Kasumi-1 (cell line): Measurements from ENCODE around the gene RNF225.
A peak's percentile ranks its signal among the peaks of the same experiment; 100 is the strongest.
"Not testable (repeated sequence)": the region's sequence is repeated elsewhere in the genome, so short reads cannot be mapped to it uniquely, and the experiment has no call there.

ENCODE experiments used
- DNase-seq, 2 experiments: peaks; one replicate each; lab custom pipeline; 2025; lab: John Stamatoyannopoulos, UW

Gene RNF225

DNA sequence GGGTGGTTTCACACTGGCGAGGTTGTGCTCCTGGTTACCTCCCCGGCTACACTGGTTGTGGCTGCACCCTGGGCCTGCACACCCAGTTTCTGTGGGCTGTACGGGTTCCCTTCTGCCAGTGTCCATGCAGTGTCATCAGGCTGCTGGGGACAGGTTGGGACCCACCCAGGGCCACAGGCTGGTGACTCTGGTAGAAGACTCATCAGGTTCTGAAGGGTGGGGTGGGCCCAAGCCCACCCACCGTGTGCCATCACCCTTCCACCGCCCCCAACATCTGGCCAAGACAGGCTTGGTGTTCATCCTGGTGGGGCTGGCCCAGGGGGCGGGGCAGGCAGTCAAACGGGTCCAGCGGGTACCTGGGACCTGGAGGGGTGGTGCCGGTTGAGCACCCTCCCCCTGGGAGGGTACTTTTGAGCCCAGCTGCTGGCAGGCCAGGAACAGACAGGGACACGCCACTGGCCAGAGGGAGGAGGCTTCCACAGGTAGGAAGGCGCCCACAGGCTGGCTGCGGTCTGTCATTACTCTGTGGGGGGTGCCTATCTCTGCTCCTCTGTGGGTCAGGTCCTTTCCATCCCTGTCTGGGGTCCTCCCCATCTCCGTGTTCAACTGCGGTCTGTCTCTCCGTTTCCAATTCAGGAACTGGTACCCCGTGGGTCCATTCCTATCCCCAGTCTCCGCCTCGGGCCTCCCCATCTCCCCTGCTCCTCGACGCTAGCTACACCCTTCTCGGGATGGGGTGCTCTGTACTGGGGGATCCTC lies at the start of gene RNF225:
RNF225 (plus strand) TSS at position 437 of the 759 bp plus-strand sequence. CDS start 434 bp downstream, outside the sequence.
- DNase-seq = peak in 1 of 2 experiments; percentile 10

DNA sequence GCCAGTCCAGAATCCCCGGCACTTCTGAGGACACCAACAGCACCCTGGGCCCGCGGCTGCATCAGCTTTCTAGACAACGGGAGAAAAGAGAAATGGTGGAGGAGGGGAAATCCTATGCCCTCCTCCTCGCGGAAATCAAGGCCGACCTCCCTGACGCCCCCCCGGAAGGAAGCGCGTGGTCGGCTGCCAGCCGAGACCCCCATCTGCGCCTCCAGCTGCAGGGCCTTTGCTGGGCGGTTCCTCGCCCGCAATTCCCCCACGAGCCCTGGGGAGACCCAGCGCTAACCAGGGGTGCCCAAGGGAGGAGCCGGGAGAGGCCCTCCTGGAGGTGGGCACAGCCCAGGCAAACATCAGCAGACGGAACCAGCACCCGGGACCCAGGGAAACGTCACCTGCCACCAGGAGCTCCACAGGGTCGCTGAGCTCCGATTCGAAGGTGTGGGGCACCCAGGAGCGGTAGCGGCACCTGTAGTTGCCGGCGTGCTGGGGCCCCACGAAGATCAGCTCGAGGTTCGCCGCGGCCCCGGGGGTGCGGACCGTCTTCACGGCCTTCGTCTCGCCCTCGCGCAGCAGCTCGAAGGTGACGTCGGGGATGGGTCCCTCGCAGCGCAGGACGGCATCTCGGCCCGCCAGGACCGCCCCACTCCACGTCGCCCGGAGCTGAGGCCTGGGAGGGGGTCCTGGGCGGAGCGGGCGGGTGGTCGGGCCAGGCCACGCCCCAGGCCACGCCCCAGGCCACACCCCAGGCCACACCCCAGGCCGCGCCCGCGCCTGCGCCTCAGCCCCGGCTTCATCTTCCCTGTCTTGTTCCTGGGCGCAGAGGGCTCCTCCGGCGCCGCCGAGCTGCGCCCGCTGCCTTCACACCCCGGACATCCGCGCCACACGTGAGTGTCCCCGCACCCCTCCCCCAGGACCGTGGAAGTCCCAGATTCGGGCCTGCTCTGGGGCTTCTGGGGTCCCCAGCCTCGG lies 48.2 kb upstream of the RNF225 start:
- DNase-seq = peak; percentile 60 to 65

DNA sequence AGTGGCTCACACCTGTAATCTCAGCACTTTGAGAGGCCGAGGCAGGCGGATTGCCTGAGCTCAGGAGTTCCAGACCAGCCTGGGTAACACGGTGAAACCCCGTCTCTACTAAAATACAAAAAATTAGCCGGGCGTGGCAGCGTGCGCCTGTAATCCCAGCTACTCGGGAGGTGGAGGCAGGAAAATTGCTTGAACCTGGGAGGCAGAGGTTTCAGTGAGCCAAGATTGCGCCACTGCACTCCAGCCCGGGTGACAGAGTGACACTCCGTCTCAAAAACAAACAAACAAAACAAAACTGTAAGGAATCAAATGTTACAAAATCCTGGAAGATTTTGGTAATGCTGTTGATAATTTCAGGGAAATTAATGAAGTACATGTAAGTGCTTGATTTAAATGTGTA lies 47.4 kb upstream of the RNF225 start:
- not testable (repeated sequence) for DNase-seq

DNA sequence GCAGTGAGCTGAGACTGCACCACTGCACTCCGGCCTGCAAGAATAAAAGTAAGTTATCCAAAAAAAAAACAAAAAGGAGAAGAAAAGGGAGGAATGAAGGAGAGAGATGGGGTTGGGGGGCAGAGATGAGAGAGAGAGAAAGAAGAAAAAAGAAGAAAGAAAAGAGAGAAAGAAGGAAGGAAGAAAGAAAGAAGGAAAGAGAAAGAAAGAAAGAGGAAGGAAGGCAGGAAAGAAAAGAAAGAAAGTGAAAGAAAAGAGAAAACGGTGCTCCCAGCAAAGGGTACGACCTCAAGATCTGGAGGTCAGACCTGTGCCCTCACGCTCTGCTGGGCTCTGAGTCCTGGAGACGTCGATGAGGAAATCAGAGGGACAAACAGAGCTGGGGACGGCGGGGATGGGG lies 45.9 kb upstream of the RNF225 start:
- no peak for DNase-seq

DNA sequence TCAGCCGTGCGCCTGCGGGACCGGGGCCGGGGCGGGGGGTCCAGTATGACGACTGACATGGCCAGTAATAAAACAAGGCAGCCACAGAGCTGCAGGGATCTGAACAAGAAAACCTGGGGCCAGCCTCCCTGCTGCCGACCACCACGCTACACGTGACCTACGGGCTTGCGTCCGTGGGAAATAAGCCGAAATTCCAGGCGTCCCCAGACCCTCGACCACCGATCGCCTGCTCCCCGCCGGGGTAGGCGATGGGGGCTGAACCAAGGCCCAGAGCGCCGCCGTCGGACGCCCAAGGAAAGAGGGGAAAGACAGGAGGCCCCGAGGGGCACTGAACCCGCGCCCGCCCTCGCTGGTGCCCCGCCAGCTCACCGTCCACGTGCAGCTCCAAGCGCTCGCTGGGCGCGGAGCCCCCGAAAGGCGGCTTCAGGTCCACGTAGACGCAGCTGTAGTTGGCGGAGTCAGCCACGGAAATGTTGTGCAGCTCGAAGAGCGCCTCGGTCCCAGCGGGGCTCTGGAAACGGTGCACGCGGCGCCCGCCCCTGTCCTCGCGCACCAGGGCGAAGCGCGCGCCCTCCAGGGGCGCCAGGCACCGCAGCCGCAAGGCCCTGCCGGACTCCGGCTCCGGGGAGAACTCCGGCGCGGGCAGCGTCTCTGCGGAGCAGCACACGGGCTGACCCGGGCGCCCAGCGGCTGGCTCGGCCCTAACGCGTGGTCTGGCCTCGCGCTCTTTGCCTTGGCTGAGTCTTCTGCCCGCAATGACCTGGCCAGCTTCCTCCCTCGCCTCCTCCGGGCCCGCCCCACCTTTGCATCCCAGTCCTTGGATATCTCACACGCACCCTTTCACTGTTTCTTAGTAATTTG lies 45.2 kb upstream of the RNF225 start:
- DNase-seq = no peak

DNA sequence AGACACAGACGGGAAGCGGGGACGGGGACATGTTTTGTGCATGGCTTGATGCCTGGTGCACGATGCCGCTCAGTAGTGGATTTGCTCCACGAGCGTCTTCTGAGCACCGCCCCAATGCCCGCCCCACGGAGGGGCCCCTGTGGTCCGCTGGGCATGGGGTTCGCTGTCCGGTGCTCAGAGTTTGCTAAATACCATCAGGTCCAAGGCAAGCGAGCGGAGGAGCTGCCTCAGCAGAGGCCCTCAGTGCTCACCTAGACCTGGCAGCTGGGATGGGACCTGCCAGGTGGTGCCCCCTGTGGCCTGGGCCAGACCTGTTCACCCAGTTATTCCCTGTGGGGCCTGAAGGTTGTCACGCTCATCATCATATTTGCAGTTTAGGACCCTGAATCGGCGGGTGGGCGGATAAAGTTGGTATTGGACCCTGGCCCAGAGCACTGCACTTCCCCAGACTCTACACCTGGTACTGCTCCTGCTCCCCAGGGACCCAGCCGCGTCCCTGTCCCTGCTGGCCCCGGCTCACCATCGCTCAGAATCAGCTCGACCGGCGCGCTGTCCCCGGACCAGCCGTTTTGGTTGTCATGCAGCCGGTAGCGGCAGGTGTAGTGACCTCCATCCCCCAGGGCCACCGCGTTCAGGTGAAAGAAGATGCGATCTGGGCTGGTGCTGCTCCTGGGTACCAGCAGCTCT lies 44.4 kb upstream of the RNF225 start:
- DNase-seq = no peak

DNA sequence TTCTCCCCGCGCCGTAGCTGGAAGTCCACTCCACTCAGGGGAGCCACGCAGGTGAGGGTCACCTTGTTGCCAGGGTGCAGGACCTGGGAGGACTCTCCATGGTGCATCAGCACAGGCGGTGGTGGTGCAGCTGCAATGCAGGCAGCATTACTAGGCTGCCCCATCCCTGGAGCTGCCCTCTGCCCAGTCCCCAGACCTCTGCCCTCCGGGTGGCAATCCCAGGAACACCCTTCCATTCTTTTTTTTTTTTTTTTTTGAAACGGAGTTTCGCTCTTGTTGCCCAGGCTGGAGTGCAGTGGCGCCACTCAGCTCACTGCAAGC lies 43.9 kb upstream of the RNF225 start:
- no peak for DNase-seq

DNA sequence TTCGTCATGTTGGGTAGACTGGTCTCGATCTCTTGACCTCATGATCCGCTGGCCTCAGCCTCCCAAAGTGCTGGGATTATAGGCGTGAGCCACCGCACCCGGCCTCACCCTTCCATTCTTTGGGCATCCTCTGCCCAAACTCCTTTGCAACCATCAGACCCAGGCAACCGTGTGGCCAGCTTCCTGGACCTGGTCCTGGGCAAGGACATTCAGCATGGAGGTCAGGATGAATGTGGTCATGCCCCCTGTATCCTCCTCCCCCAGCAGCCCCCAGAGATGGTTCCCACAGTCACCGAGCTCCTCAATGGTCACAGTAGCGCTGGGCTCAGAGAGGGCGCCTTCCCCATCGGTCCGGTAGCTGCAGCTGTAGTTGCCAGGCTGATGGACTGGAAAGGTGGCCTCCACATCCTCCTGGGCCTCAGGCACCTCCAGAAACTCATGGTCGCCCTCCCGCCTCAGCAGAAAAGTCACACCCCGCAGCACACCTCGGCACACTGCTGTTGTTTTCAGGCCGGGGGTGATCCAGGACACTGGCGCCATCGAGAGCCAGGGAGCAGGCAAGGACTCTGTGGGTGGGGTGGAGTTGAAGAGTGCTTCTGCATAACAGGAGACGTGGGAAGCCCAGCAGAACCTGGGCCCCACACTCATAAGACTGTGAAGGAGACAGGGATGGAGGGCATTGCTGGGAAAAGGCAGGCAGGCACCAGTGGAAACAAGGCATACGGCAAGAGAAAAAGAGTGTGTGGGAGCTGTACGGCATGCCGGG lies 43.3 kb upstream of the RNF225 start:
- no peak for DNase-seq

DNA sequence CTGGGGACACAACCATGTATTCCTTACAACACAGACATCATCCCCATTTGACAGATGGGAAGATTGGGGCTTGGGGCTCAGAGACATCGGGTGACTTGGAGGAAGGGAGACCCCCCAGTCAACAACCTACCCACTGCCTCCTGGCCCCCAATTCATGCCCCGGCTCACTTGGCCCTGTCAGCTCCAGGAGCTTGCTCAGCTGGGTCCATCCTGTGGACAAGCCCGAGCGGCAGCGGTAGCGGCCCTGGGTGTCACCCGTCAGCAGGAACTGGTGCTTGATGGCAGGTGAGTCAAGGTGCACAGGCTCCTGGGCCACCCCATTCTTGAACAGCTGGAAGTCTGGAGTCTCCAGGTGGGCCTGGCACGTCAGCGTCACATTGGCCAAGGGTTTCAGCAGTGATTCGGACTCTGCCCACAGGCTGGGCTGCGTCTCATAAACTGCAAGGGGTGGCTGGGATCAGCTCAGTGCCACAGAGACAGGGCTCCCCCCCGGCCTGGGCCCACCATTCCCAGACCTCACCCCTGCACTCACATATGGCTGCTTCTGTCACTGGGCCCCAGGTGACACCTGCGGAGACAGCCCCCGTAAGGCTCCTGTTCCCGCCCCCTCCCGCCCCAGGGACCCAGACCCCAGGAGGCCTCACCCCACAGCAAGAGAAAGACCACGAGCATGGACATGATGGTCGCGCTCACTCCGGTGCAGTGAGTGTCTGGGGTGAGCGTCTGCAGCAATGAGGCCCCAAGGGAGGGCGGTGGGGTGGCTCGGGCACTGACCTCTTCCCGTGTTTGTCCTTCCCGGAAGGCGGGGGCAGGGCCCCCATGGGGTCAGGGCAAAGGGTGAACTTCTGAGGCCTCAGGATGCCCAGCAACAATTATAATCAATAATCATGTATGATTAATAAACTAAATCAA lies 42.4 kb upstream of the RNF225 start, which contains the start of gene A1BG:
A1BG (minus strand) TSS at position 733 of the 912 bp plus-strand sequence; CDS start at position 678, 55 bp downstream.
- no peak for DNase-seq

DNA sequence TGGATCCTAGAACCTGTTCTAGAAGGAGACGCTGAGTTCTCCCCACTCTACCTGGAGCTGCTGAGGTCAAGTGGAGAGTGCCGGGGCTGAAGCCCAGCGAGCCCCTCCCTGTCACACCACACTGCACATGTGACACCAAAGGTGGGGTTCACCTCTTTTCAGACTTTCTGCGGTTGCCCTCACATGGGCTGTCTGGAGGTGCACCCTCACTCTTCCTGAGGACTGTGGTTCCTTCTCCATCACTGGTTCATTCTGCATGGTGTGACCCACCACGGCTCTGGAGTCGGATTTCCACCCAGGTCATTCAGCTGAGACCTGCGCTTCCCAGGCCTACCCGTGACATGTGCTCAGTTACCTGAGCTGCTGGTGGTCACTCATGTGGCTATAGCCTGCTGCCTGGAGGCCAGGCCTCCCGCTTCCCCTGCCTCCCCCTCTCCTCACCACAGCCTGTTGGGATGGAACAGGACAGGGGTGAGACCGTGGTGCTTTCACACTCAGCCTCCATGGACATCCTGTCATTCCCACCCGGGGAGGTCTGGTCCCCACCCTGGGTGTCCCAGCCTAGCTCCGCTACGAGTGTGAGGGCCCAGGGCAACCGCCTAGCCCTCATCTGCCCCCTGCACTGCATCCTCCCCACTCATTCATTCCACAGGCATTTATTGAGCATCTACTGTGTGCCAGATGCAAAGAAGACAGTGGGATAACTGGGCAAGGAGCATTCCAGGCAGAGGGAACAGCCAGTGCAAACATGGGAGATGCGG lies 41.6 kb upstream of the RNF225 start:
- no peak for DNase-seq

DNA sequence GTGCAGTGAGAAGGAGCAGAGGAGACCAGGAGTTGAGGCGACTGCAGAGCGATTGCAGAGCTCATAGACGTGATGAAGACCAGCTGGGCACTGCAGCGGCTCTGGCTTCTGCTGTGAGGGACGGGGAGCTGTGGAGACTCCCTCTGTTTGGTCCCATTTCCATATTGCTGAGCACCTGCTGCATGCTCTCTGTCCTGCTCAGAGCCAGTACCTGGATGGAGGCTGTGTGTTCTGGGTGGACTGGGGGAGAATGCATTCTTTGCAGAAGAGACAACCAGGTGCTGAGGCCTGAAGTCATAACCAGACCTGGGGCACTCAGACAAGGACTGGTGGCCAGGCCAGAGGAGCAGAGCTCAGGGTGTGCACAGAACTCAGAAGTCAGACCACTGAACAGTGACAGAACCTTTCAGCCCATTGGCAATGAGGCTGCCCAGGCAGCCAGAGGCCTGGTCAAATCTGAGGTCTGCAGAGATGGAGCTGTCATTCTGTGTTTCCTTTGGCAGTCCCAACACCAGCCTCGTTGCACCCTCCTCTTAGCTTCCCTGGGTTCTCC lies 40.9 kb upstream of the RNF225 start:
- DNase-seq = no peak

DNA sequence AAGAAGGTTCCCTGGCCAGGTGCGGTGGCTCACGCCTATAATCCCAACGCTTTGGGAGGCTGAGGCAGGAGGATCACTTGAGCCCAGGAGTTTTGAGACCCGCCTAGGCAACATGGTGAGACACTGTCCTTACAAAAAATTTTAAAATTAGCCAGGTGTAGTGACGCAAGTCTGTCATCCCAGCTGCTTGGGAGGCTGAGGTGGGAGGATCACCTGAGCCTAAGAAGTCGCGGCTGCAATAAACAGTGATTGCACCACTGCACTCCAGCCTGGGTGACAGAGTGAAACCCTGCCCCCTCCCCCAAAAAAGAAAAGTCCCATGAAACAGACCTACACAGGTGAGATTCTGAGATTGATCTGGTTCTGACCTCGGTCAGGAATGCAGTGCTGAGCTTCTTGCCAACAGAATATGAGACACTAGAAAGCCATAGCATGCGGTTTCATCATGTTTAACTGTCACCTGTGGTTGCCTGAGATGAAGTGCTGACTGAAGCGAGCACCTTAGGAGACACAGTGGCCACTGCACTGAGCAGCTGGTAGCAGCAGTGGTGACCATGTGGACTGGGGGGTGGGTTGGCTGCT lies 40.1 kb upstream of the RNF225 start:
- DNase-seq = no peak

DNA sequence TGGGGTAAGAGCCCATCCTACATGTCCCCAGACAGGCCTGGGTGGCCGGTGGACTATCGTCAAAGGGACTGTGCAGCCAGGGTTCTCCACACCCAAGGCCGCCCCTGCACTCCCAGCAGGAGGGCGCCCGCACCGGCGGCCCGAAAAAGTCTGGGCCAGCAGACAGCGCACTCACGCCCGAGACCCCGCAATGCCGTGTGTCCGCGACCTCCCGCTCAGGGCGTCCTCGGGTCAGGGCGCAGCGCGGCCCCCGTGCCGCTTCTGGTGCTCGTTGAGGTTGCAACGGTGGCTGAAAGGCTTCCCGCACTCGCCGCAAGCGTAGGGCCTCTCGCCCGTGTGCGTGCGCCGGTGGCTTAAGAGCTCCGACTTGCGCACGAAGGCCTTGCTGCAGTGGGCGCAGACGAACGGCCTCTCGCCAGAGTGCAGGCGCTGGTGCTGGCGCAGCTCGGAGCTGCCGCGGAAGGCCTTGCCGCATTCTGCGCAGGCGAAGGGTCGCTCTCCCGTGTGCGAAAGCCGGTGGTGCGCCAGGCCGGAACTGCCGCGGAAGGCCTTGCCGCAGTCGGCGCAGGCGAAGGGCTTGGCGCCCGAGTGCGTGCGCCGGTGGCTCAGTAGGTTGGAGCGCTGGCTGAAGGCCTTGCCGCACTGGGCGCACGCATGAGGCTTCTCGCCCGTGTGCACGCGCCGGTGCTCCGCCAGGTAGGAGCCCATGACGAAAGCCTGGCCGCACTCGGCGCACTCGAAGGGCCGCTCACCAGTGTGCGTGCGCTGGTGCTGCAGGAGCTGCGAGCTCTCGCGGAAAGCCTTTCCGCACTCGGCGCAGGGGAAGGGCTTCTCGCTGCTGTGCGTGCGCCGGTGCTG lies 39.3 kb upstream of the RNF225 start:
- DNase-seq = no peak

DNA sequence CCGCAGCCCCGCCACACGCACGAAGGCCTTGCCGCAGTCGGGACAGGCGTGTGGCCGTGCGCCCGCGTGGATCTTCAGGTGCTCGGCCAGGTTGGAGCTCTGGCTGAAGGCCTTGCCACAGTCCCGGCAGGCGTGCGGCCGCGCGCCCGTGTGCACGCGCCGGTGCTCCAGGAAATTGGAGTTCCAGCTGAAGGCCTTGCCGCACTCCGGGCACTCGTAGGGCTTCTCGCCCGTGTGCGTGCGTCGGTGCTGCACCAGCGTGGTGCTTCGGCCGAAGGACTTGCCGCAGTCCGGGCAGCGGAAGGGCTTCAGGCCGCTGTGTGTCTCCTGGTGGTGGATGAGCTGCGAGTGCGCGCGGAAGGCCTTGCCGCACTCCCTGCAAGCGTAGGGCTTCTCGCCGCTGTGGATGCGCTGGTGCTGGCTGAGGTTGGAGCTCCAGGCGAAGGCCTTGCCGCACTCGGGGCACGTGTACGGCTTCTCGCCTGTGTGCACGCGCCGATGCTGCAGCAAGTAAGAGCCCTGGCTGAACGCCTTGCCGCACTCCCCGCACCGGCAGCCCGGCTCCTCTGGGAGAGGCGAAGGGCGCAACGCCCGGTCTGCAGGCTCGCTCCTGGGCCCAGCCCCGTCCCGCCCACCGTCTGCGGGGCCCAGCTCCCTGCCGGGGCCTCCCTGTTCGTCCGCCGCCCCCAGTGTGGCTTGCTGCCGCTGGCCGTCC lies 38.5 kb upstream of the RNF225 start:
- no peak for DNase-seq

DNA sequence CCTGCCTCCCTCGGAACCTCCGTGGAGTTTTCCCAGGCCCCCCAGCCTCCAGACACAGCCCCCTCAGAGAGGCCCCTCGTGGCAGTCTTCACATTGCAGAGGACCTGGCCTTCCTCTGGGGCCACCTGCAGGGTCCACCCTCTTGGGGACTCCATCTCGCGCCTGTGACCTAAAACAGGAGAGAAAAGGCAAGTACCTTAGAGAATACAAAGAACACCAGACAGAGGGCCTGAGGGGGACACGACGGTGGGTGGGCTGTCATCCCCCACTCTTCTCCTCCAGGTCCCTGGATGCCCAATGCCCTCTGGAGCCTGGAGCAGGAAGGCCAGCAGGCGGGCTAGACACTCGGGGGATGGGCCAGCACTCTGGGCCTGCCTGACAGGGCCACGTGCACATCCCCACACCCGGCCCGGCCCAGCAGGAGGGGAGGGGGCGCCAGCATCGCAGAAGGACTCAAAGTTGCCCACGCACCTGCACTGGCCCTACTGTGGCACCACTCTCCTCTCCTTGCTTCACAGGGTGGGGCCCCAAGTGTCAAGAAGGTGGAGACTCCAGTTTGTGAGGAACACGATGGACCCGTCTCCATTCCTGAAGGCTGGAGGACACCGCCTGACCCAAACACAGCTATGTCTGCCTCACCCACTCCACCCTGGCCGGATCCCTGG lies 37.8 kb upstream of the RNF225 start:
- no peak for DNase-seq

DNA sequence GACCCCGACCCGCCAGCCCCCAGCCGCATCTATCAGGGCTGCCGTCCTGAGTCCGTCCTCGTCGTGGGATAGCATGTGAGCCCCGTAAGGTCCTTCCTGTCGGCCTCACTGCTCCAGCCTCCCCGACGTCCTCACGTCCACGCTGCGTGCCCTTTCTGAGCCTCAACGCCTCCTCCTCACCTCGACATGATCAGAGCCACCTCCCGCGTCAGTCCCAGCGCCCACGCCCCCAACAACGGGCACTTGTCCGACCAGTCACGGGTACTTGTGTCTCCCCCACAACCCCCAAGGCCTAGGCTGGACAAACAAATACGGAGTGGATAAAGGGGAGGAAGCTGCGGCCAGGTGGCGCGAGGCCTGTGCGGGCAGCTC lies 33.6 kb upstream of the RNF225 start:
- peak; percentile 43 to 57 for DNase-seq
